HEK293 (cell line): Measurements from ENCODE around the gene IGF2R.

Source experiments
- CTCF ChIA-PET: fragments of 350-600 bp; formaldehyde crosslinking; extraction: SDS; loops from one replicate; lab custom pipeline; 2021; ENCODE audit warnings: antibody characterized with exemption; lab: Yijun Ruan, JAX
- POLR2A ChIA-PET: fragments of 300-600 bp; formaldehyde crosslinking; extraction: SDS; loops from one replicate; lab custom pipeline; 2020; ENCODE audit warnings: antibody characterized with exemption, inconsistent platforms; lab: Yijun Ruan, JAX
- H3K27ac ChIP-seq: fragments of 200-500 bp; sonication (Bioruptor generic); 2 replicates; pipeline ENCODE4 v1.5.1; 2014; ENCODE audit warnings: low read depth, low read length, control low read depth, inconsistent platforms; ENCODE audit errors: extremely low read depth
- H3K36me3 ChIP-seq, 2 experiments: fragments of 200-500 bp in 1 of 2; sonication (Bioruptor generic) in 1 of 2; 1 replicate in 1 of 2; 2 replicates in 1 of 2; pipeline ENCODE4 v1.5.1; 2014 to 2017; ENCODE audit warnings: inconsistent platforms in 2 of 2, low read length in 2 of 2; ENCODE audit not compliant: control insufficient read depth in 2 of 2, insufficient read depth in 1 of 2
- H3K4me1 ChIP-seq: fragments of 200-500 bp; sonication (Bioruptor generic); 2 replicates; pipeline ENCODE4 v1.5.1; 2014; ENCODE audit warnings: mild to moderate bottlenecking, low read length, inconsistent platforms; ENCODE audit not compliant: control insufficient read depth, insufficient read depth
- H3K4me3 ChIP-seq: 2 replicates; pipeline ENCODE4 v1.5.1; 2011; ENCODE audit warnings: low read depth, mild to moderate bottlenecking, control low read depth, low read length, moderate library complexity
- H3K9me3 ChIP-seq: fragments of 200-500 bp; sonication (Bioruptor generic); 2 replicates; pipeline ENCODE4 v1.5.1; 2014; ENCODE audit warnings: low read depth, low read length, inconsistent platforms; ENCODE audit not compliant: control insufficient read depth, insufficient read depth
- SCRT1 ChIP-seq: fragments of 450-650 bp; formaldehyde crosslinking; IDR thresholded peaks from 2 replicates; pipeline ENCODE4 v1.5.1; 2016; ENCODE audit warnings: missing biosample characterization, missing genetic modification characterization, borderline replicate concordance
- YY2 ChIP-seq: fragments of 450-650 bp; formaldehyde crosslinking; IDR thresholded peaks from 2 replicates; pipeline ENCODE4 v1.5.1; 2016; ENCODE audit warnings: missing biosample characterization, missing genetic modification characterization
- ZBTB11 ChIP-seq: fragments of 450-650 bp; formaldehyde crosslinking; conservative IDR thresholded peaks from 2 replicates; pipeline ENCODE4 v1.5.1; 2016; ENCODE audit warnings: low read depth, missing biosample characterization, missing genetic modification characterization
- ZBTB49 ChIP-seq: fragments of 450-650 bp; formaldehyde crosslinking; IDR thresholded peaks from 2 replicates; pipeline ENCODE4 v1.5.1; 2016; ENCODE audit warnings: missing biosample characterization, missing genetic modification characterization, low read depth
- ZBTB8A ChIP-seq: fragments of 450-650 bp; formaldehyde crosslinking; IDR thresholded peaks from 2 replicates; pipeline ENCODE4 v1.5.1; 2016; ENCODE audit warnings: missing biosample characterization, missing genetic modification characterization
- ZNF121 ChIP-seq: fragments of 450-650 bp; formaldehyde crosslinking; IDR thresholded peaks from 2 replicates; pipeline ENCODE4 v1.5.1; 2016; ENCODE audit warnings: missing biosample characterization, missing genetic modification characterization
- ZNF184 ChIP-seq: fragments of 450-650 bp; IDR thresholded peaks from 2 replicates; pipeline ENCODE4 v1.5.1; 2018; ENCODE audit warnings: missing biosample characterization, mild to moderate bottlenecking, missing genetic modification characterization
- ZNF266 ChIP-seq: fragments of 450-650 bp; formaldehyde crosslinking; IDR thresholded peaks from 2 replicates; pipeline ENCODE4 v1.5.1; 2016; ENCODE audit warnings: missing biosample characterization, missing genetic modification characterization, low read depth
- ZNF394 ChIP-seq: fragments of 450-650 bp; formaldehyde crosslinking; IDR thresholded peaks from 2 replicates; pipeline ENCODE4 v1.5.1; 2016; ENCODE audit warnings: missing biosample characterization, missing genetic modification characterization, mild to moderate bottlenecking, moderate library complexity, borderline replicate concordance
- ZNF433 ChIP-seq: fragments of 450-650 bp; formaldehyde crosslinking; IDR thresholded peaks from 2 replicates; pipeline ENCODE4 v1.5.1; 2016; ENCODE audit warnings: missing biosample characterization, missing genetic modification characterization, low read depth
- ZNF645 ChIP-seq: fragments of 450-650 bp; formaldehyde crosslinking; IDR thresholded peaks from 2 replicates; pipeline ENCODE4; 2016; ENCODE audit warnings: missing biosample characterization, missing genetic modification characterization
- ZNF658 ChIP-seq: fragments of 450-650 bp; formaldehyde crosslinking; IDR thresholded peaks from 2 replicates; pipeline ENCODE4; 2016; ENCODE audit warnings: missing biosample characterization, missing genetic modification characterization
- TF ChIP-seq, protein P1 (sequence below): fragments of 450-650 bp; formaldehyde crosslinking; IDR thresholded peaks from 2 replicates; pipeline ENCODE4 v1.5.1; 2016; ENCODE audit warnings: missing biosample characterization, missing genetic modification characterization
- TF ChIP-seq, protein P2 (sequence below): fragments of 450-650 bp; formaldehyde crosslinking; IDR thresholded peaks from 2 replicates; pipeline ENCODE4 v1.5.1; 2016; ENCODE audit warnings: missing biosample characterization, missing genetic modification characterization

IGF2R gene

GRCh38 chr6:159959165-159959975, 9.5 kb upstream of the IGF2R start:
- H3K4me1 ChIP-seq: no peaks in the 10 kb centered on the region
- H3K9me3 ChIP-seq: no peaks in the 10 kb centered on the region
- no peak overlapping the region for H3K4me3 ChIP-seq
- no peaks in the 10 kb centered on the region for H3K36me3 ChIP-seq
- ChIA-PET POLR2A (no interaction called here), CTCF (interaction anchor here (1.2 kb wide), 1 partner anchor 96 kb away, joined by 4 read pairs; no protein-coding TSS in a partner anchor)
- TF ChIP-seq ZNF658 (tag by site-specific recombination) (no peak), ZBTB8A (tag by site-specific recombination) (no peak), SCRT1 (tag by site-specific recombination) (no peak), ZNF121 (tag by site-specific recombination) (no peak), ZNF394 (tag by site-specific recombination) (no peak), ZNF433 (tag by site-specific recombination) (no peak), ZBTB11 (tag by site-specific recombination) (no peak), ZNF266 (no peak), ZBTB49 (tag by site-specific recombination) (no peak), ZNF645 (tag by site-specific recombination) (no peak), YY2 (no peak), ZNF184 (tag by site-specific recombination) (no peak)
- TF ChIP-seq, protein P1, sequence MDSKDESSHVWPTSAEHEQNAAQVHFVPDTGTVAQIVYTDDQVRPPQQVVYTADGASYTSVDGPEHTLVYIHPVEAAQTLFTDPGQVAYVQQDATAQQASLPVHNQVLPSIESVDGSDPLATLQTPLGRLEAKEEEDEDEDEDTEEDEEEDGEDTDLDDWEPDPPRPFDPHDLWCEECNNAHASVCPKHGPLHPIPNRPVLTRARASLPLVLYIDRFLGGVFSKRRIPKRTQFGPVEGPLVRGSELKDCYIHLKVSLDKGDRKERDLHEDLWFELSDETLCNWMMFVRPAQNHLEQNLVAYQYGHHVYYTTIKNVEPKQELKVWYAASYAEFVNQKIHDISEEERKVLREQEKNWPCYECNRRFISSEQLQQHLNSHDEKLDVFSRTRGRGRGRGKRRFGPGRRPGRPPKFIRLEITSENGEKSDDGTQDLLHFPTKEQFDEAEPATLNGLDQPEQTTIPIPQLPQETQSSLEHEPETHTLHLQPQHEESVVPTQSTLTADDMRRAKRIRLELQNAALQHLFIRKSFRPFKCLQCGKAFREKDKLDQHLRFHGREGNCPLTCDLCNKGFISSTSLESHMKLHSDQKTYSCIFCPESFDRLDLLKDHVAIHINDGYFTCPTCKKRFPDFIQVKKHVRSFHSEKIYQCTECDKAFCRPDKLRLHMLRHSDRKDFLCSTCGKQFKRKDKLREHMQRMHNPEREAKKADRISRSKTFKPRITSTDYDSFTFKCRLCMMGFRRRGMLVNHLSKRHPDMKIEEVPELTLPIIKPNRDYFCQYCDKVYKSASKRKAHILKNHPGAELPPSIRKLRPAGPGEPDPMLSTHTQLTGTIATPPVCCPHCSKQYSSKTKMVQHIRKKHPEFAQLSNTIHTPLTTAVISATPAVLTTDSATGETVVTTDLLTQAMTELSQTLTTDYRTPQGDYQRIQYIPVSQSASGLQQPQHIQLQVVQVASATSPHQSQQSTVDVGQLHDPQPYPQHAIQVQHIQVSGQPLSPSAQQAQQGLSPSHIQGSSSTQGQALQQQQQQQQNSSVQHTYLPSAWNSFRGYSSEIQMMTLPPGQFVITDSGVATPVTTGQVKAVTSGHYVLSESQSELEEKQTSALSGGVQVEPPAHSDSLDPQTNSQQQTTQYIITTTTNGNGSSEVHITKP (tag by site-specific recombination): no peak
- TF ChIP-seq, protein P2, sequence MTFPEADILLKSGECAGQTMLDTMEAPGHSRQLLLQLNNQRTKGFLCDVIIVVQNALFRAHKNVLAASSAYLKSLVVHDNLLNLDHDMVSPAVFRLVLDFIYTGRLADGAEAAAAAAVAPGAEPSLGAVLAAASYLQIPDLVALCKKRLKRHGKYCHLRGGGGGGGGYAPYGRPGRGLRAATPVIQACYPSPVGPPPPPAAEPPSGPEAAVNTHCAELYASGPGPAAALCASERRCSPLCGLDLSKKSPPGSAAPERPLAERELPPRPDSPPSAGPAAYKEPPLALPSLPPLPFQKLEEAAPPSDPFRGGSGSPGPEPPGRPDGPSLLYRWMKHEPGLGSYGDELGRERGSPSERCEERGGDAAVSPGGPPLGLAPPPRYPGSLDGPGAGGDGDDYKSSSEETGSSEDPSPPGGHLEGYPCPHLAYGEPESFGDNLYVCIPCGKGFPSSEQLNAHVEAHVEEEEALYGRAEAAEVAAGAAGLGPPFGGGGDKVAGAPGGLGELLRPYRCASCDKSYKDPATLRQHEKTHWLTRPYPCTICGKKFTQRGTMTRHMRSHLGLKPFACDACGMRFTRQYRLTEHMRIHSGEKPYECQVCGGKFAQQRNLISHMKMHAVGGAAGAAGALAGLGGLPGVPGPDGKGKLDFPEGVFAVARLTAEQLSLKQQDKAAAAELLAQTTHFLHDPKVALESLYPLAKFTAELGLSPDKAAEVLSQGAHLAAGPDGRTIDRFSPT (tag by site-specific recombination): no peak
- H3K27ac ChIP-seq: no peak overlapping the region
